Omental fat pad (tissue), 4 donors: ENCODE measurements around the gene SLC38A6. TPM values are rescaled to one million over a fixed set of nuclear protein-coding genes. Genes with fewer than 3 reads are reported as not detected.
"Not testable (repeated sequence)": the region's sequence is repeated elsewhere in the genome, so short reads cannot be mapped to it uniquely, and the experiment has no call there.

Source experiments
- ATAC-seq: fragments of 150-250 bp; one replicate; pipeline ENCODE4 v1.9.1; 2016; ENCODE audit warnings: mild to moderate bottlenecking, moderate library complexity; ENCODE audit not compliant: low FRiP score
- DNase-seq: peaks from one replicate; pipeline ENCODE4 v3.0.0-alpha.2; 2019; ENCODE audit warnings: low spot score
- total RNA-seq, 4 donors: library from RNA; depleted of rRNA; stranded (reverse); fragments of >200 nt; gene quantifications; one replicate each; pipeline ENCODE4 v1.1.0, GENCODE V29; 2016
- TF ChIP-seq, protein P1 (sequence below), 3 donors: fragments of 450-650 bp; IDR thresholded peaks; one replicate each; pipeline ENCODE4 v1.5.1; 2016 to 2017; ENCODE audit warnings: antibody characterized with exemption in 3 of 3, mild to moderate bottlenecking in 3 of 3, moderate library complexity in 2 of 3

SLC38A6 gene
- total RNA-seq, 4 donors from 2014 or later = 20.9 to 33.3 (median 24.5) TPM

- TF ChIP-seq, protein P1, sequence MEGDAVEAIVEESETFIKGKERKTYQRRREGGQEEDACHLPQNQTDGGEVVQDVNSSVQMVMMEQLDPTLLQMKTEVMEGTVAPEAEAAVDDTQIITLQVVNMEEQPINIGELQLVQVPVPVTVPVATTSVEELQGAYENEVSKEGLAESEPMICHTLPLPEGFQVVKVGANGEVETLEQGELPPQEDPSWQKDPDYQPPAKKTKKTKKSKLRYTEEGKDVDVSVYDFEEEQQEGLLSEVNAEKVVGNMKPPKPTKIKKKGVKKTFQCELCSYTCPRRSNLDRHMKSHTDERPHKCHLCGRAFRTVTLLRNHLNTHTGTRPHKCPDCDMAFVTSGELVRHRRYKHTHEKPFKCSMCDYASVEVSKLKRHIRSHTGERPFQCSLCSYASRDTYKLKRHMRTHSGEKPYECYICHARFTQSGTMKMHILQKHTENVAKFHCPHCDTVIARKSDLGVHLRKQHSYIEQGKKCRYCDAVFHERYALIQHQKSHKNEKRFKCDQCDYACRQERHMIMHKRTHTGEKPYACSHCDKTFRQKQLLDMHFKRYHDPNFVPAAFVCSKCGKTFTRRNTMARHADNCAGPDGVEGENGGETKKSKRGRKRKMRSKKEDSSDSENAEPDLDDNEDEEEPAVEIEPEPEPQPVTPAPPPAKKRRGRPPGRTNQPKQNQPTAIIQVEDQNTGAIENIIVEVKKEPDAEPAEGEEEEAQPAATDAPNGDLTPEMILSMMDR (IDR thresholded peaks at IDR 0.05) = no peak
- ATAC-seq (no peak), DNase-seq (no peak)
These were observed 97.1 kb downstream of the SLC38A6 start for GRCh38 chr14:61077951-61078720.

- DNase-seq = no peak
- TF ChIP-seq, protein P1 (IDR thresholded peaks at IDR 0.05) = no peak
- no peak for ATAC-seq
These were observed 99.6 kb downstream of the SLC38A6 start for GRCh38 chr14:61080591-61081010.

GRCh38 chr14:61088081-61088480, 107.0 kb downstream of the SLC38A6 start:
- ATAC-seq = no peak

GRCh38 chr14:61089126-61089750, 108.2 kb downstream of the SLC38A6 start:
- DNase-seq (no peak), ATAC-seq (no peak)
- TF ChIP-seq, protein P1 (IDR thresholded peaks at IDR 0.05) = no peak

More at GRCh38 chr14:61088081-61088480, 107.0 kb downstream of the SLC38A6 start:
- DNase-seq = no peak
- TF ChIP-seq, protein P1 (IDR thresholded peaks at IDR 0.05) = no peak

DNA sequence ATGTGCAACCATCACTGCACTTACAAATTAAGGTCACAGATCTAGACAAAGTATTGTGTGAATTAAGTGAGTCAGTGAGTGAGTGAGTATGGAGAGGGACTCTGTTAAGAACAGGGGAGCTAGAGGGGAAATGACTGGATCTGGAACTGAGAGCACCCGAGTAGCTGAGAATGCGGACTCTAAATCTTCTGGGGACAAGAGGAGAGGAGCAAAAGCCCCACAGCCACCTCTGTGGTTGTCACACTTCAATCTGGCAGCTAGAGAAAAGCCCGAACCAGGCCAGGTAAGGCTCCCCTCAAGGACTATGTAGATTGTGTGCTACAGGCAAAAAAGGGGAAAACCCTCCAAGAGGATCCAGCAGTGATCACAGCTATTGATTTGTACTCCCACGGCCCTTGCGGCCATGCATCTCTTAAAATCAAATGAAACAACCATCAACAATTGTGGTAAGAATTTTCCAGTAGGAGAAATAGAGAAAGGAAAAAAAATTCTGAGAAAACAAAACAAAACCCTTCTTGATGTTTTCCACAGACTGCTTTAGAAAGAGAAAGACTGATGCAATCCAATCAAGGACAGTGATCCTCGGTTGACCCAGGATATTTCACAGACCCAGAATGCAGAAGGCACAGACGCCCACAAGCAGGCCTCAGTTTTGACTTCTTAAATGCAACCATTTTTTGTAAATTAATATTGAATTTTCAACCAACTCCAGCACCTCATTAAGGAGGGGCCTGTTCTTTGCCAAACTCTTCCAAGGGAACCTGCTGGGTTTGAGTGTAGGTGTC, 109.6 kb downstream of the SLC38A6 start:
- no peak for DNase-seq
- TF ChIP-seq, protein P1 (IDR thresholded peaks at IDR 0.05) = no peak
- no peak for ATAC-seq

GRCh38 chr14:61091657-61092273, 110.7 kb downstream of the SLC38A6 start:
- TF ChIP-seq, protein P1 (IDR thresholded peaks at IDR 0.05) = no peak
- ATAC-seq (no peak), DNase-seq (no peak)

DNA sequence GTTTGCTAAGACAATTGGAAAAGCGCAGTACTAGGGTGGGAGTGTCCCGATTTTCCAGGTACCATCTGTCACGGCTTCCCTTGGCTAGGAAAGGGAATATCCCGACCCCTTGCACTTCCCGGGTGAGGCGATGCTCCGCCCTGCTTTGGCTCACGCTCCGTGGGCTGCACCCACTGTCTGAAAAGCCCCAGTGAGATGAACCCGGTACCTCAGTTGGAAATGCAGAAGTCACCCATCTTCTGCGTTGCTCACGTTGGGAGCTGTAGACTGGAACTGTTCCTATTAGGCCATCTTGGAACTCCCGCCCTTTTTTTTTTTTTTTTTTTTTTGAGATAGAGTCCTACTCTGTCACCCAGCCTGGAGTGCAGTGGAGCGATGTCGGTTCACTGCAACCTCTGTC, 117.1 kb downstream of the SLC38A6 start:
- not testable (repeated sequence) for ATAC-seq, DNase-seq
